Heart left ventricle (tissue), 13 donors: ENCODE measurements around the gene USP35.

ENCODE experiments used
- CTCF ChIP-seq, 12 donors: fragments of 200-600 bp; sonication (generic) in 4 of 12; IDR thresholded peaks; one replicate each; pipeline versions ENCODE4 v1.5.0 to v1.8.0; 2018 to 2022; ENCODE audit warnings: antibody characterized with exemption in 12 of 12, mild to moderate bottlenecking in 5 of 12
- POLR2A ChIP-seq, 2 donors: fragments of 450-650 bp; IDR thresholded peaks; one replicate each; pipeline ENCODE4 v1.6.1; 2017; ENCODE audit warnings: antibody characterized with exemption in 2 of 2, mild to moderate bottlenecking in 2 of 2, moderate library complexity in 2 of 2
- donor health status: ischemic (EF 13 %, LVEDD 7.1; RV severe dilation, severe dysfunction).
- donor health status: DM: no; HTN: yes; CAD: no.
- donor health status: DM: no; HTN: no; CAD: no.
- donor health status: ischemic (EF 25% LVEDD 6.9; RV normal size, moderate dysfunction).
- donor health status: ischemic (EF 25% LVEDD 5.7; RV mildly dilated, moderate dysfunction).
- donor health status: ischemic (EF 35%, LVEDD 5.7; RV mildly dilated, moderate dysfunction).
- donor health status: nonischemic (EF 11% LVEDD 7.7; RV severe dilation, severe dysfunction).
- donor health status: DM: yes; HTN: yes; CAD: no.
- donor health status: PGD.
- donor health status: ischemic (EF 29% LVEDD 5.4; RV normal size, mild dysfunction).
- donor health status: nonischemic (EF 23%, LVEDD 6.1; RV moderate dilation, normal function).

- no peak for TF ChIP-seq CTCF (IDR thresholded peaks at IDR 0.05)
- no peak for TF ChIP-seq POLR2A (IDR thresholded peaks at IDR 0.05)
Observed at GRCh38 chr11:78248903-78249302, 60.2 kb downstream of the USP35 start.
